Ovary (tissue), 9 donors: ENCODE results near the gene PWP1. TPM values are rescaled to one million over a fixed set of nuclear protein-coding genes. Genes with fewer than 3 reads are reported as not detected.

Source experiments
- DNase-seq, 5 donors: peaks; one replicate each; pipeline ENCODE4 v3.0.0-alpha.2; 2019 to 2020
- H3K27ac ChIP-seq, 2 donors: fragments of 200-600 bp; one replicate each; pipeline versions ENCODE4 v1.5.1 to v1.8.0; 2019 to 2022
- H3K27me3 ChIP-seq: fragments of 200-600 bp; one replicate; pipeline ENCODE4 v1.8.0; 2022
- H3K36me3 ChIP-seq: fragments of 200-600 bp; sonication (generic); one replicate; pipeline ENCODE4 v1.5.1; 2019
- H3K4me1 ChIP-seq: one replicate; pipeline ENCODE4 v1.8.1; 2013; ENCODE audit warnings: mild to moderate bottlenecking, moderate library complexity; ENCODE audit not compliant: insufficient read depth
- H3K4me3 ChIP-seq: fragments of 200-600 bp; sonication (generic); one replicate; pipeline ENCODE4 v1.5.1; 2017
- H3K9me3 ChIP-seq, 2 donors: fragments of 200-600 bp in 1 of 2; sonication (generic) in 1 of 2; one replicate each; pipeline versions ENCODE4 v1.5.1 to v1.8.1; 2013 to 2019; ENCODE audit warnings: mild to moderate bottlenecking in 1 of 2, moderate library complexity in 1 of 2
- CTCF ChIP-seq, 3 donors: fragments of 450-650 bp in 2 of 3; fragments of 200-600 bp in 1 of 3; IDR thresholded peaks; one replicate each; pipeline versions ENCODE4 v1.5.1 to v1.8.0; 2016 to 2022; ENCODE audit warnings: antibody characterized with exemption in 3 of 3, mild to moderate bottlenecking in 1 of 3
- EP300 ChIP-seq: sonication (generic); formaldehyde crosslinking; IDR thresholded peaks from one replicate; pipeline ENCODE4 v1.6.1; 2017; ENCODE audit warnings: antibody characterized with exemption
- POLR2A ChIP-seq: fragments of 450-650 bp; IDR thresholded peaks from one replicate; pipeline ENCODE4 v1.6.1; 2017; ENCODE audit warnings: antibody characterized with exemption, mild to moderate bottlenecking, moderate library complexity
- WGBS, 3 donors: extraction: QIAGEN DNeasy Blood & Tissue Kit in 1 of 3; methylation state at CpG; one replicate each; pipeline versions ENCODE4 v1.1.5 to v1.1.7; 2013 to 2017; 5-methylcytosine and 5-hydroxymethylcytosine counted together
- intact Hi-C, 4 donors: fragments of 100-400 bp; cut with DNase I; formaldehyde crosslinking; loops; one replicate each; pipeline versions ENCODE4 v1.11.0 to v1.15.1; 2022 to 2023
- polyA plus RNA-seq, 2 donors: library from polyadenylated mRNA; stranded (reverse); fragments of 200-250 nt in 1 of 2; fragments of 350-450 nt in 1 of 2; fragmentation: Illumina TruSeq in 1 of 2; extraction: RNeasy Lipid Tissue Mini Kit (QIAGEN cat#74804) in 1 of 2; gene quantifications; one replicate each; pipeline ENCODE4 v1.2.3, GENCODE V29; 2013 to 2014
- total RNA-seq, 7 donors: library from RNA; depleted of rRNA in 2 of 7; stranded (reverse); fragments of >200 nt in 2 of 7; fragmentation: NEBNext Ultra II Directional in 3 of 7; extraction: Animal tissue kit (Norgen Biotek cat#: 25700) in 3 of 7; gene quantifications; one replicate each; pipeline versions ENCODE4 v1.1.0 to v1.2.4, GENCODE V29; 2016 to 2023
- donor health status: DM: no; HTN: no; CAD: no; lungs with moderate emphysema.
- donor health status: DM: no; HTN: no; CAD: no.
- donor health status: Bipolar disorder and iron deficiency.
- donor health status: DM: yes; HTN: yes; CAD: no.
- donor health status: DM: no; HTN: no; CAD: no.
- donor health status: DM: yes; HTN: yes; CAD: no.

Gene PWP1
- total and polyA plus RNA-seq, 9 donors = 30.1 to 86.7 (median 34.4) TPM

- H3K27me3 ChIP-seq = no peaks in the 10 kb centered on the region
- no peak overlapping the region for H3K27ac ChIP-seq
- no peaks in the 10 kb centered on the region for H3K36me3 ChIP-seq
- no peak for TF ChIP-seq CTCF (IDR thresholded peaks at IDR 0.05)
- TF ChIP-seq EP300 = no peak
- no peak for TF ChIP-seq POLR2A
- no peaks in the 10 kb centered on the region for H3K9me3 ChIP-seq
- DNase-seq = no peak
- WGBS, 3 donors = 60 to 69% (median 65%) methylated on average over 3 of the region's 3 CpGs
- H3K4me1 ChIP-seq = no peaks in the 10 kb centered on the region
- intact Hi-C loops = no loop called here
- no peak overlapping the region for H3K4me3 ChIP-seq
These were observed 23.8 kb upstream of the PWP1 start for GRCh38 chr12:107661830-107662229.

GRCh38 chr12:107662484-107662883, 23.1 kb upstream of the PWP1 start:
- intact Hi-C loops = no loop called here
- Histone ChIP-seq H3K36me3 (no peaks in the 10 kb centered on the region), H3K27ac (no peak overlapping the region), H3K9me3 (no peaks in the 10 kb centered on the region), H3K4me3 (no peak overlapping the region), H3K4me1 (no peaks in the 10 kb centered on the region), H3K27me3 (no peaks in the 10 kb centered on the region)
- TF ChIP-seq EP300 = no peak
- TF ChIP-seq CTCF (IDR thresholded peaks at IDR 0.05) = no peak
- TF ChIP-seq POLR2A = no peak
- DNase-seq = no peak
- WGBS, 3 donors = 64 to 66% (median 65%) methylated on average over 6 of the region's 6 CpGs

- Histone ChIP-seq H3K27ac (no peak overlapping the region), H3K9me3 (no peaks in the 10 kb centered on the region), H3K36me3 (no peaks in the 10 kb centered on the region), H3K4me1 (no peaks in the 10 kb centered on the region), H3K27me3 (no peaks in the 10 kb centered on the region), H3K4me3 (no peak overlapping the region)
- 67 to 77% (median 67%) methylated on average over 6 of the region's 6 CpGs for WGBS, 3 donors
- intact Hi-C loops = no loop called here
- no peak for TF ChIP-seq EP300
- TF ChIP-seq POLR2A = no peak
- TF ChIP-seq CTCF (IDR thresholded peaks at IDR 0.05) = no peak
- no peak for DNase-seq
These were observed 22.3 kb upstream of the PWP1 start for GRCh38 chr12:107663277-107663676.

- 92 to 98% (median 95%) methylated on average over 1 of the region's 1 CpG for WGBS, 3 donors
- Histone ChIP-seq H3K4me1 (no peaks in the 10 kb centered on the region), H3K4me3 (no peak overlapping the region), H3K27ac (no peak overlapping the region), H3K36me3 (no peaks in the 10 kb centered on the region), H3K9me3 (no peaks in the 10 kb centered on the region), H3K27me3 (no peaks in the 10 kb centered on the region)
- TF ChIP-seq POLR2A = no peak
- no peak for TF ChIP-seq CTCF (IDR thresholded peaks at IDR 0.05)
- TF ChIP-seq EP300 = no peak
- DNase-seq = no peak
- intact Hi-C loops = no loop called here
These were observed 19.6 kb upstream of the PWP1 start for GRCh38 chr12:107666009-107666408.

- TF ChIP-seq CTCF (IDR thresholded peaks at IDR 0.05) = no peak
- TF ChIP-seq POLR2A = no peak
- TF ChIP-seq EP300 = no peak
- Histone ChIP-seq H3K4me1 (no peaks in the 10 kb centered on the region), H3K27ac (no peak overlapping the region), H3K36me3 (no peaks in the 10 kb centered on the region), H3K9me3 (no peaks in the 10 kb centered on the region), H3K27me3 (no peaks in the 10 kb centered on the region), H3K4me3 (no peak overlapping the region)
- WGBS, 3 donors = 80 to 94% (median 93%) methylated on average over 4 of the region's 4 CpGs
- intact Hi-C loops = no loop called here
- DNase-seq = no peak
These were observed 18.1 kb upstream of the PWP1 start for GRCh38 chr12:107667464-107667863.
